HG02885 (cell line): ENCODE results near the gene POLD3.

Experiments
- ATAC-seq: cut with Tn5 transposase; IDR thresholded peaks from one replicate; pipeline ENCODE4 v1.9.1; 2021; ENCODE audit warnings: mild to moderate bottlenecking; ENCODE audit not compliant: unreplicated experiment, poor library complexity

The POLD3 gene

GRCh38 chr11:74685338-74685737 lies 93.0 kb downstream of the POLD3 start:
- no peak for ATAC-seq

- ATAC-seq, result no peak
Measured at GRCh38 chr11:74685905-74686304, 93.5 kb downstream of the POLD3 start.

- ATAC-seq, result no peak
Measured at GRCh38 chr11:74686792-74687191, 94.4 kb downstream of the POLD3 start.

- no peak for ATAC-seq
Measured at GRCh38 chr11:74687237-74688023, 95.0 kb downstream of the POLD3 start.

- ATAC-seq, result no peak
Measured at GRCh38 chr11:74689666-74690065, 97.3 kb downstream of the POLD3 start.

GRCh38 chr11:74691755-74692154 lies 99.4 kb downstream of the POLD3 start:
- no peak for ATAC-seq
